NB4 (cell line): ENCODE data around the gene WLS.

Experiments used
- DNase-seq: peaks from one replicate; pipeline ENCODE4 v3.0.0; 2010; ENCODE audit warnings: low read depth
- H3K4me3 ChIP-seq: one replicate; pipeline ENCODE4 v1.5.1; 2011; ENCODE audit warnings: mild to moderate bottlenecking, low read depth, low read length, moderate library complexity
- CTCF ChIP-seq: IDR thresholded peaks from one replicate; pipeline ENCODE4 v1.5.1; 2012; ENCODE audit warnings: low read depth, low read length
- MAX ChIP-seq: IDR thresholded peaks from 2 replicates; pipeline ENCODE4 v1.6.1; 2011; ENCODE audit warnings: low read depth, low read length
- MYC ChIP-seq: IDR thresholded peaks from 2 replicates; pipeline ENCODE4 v1.6.1; 2011; ENCODE audit warnings: low read depth, low read length
- POLR2A ChIP-seq: IDR thresholded peaks from 2 replicates; pipeline ENCODE4 v1.6.1; 2011; ENCODE audit warnings: mild to moderate bottlenecking; ENCODE audit not compliant: insufficient read length; ENCODE audit errors: extremely low read depth

Gene WLS

GRCh38 chr1:68103011-68103545 is 129.2 kb downstream of the WLS start:
- no peak for DNase-seq
- no peak overlapping the region for H3K4me3 ChIP-seq
- TF ChIP-seq CTCF = no peak
- no peak for TF ChIP-seq MYC
- TF ChIP-seq POLR2A = no peak
- no peak for TF ChIP-seq MAX

GRCh38 chr1:68101829-68102228 is 130.5 kb downstream of the WLS start:
- no peak overlapping the region for H3K4me3 ChIP-seq
- DNase-seq = no peak
- TF ChIP-seq POLR2A (no peak), CTCF (no peak), MAX (no peak), MYC (no peak)

- TF ChIP-seq CTCF (no peak), MAX (no peak), MYC (no peak), POLR2A (no peak)
- H3K4me3 ChIP-seq = no peak overlapping the region
- DNase-seq = no peak
These were observed 131.8 kb downstream of the WLS start for GRCh38 chr1:68100571-68100970.

- H3K4me3 ChIP-seq = no peak overlapping the region
- TF ChIP-seq CTCF (no peak), MYC (no peak), MAX (no peak), POLR2A (no peak)
- no peak for DNase-seq
These were observed 138.6 kb downstream of the WLS start for GRCh38 chr1:68093737-68094136.

- DNase-seq = no peak
- TF ChIP-seq MYC (no peak), CTCF (no peak), POLR2A (no peak), MAX (no peak)
- no peak overlapping the region for H3K4me3 ChIP-seq
These were observed 145.1 kb downstream of the WLS start for GRCh38 chr1:68087184-68087583.

GRCh38 chr1:68085752-68086151 is 146.6 kb downstream of the WLS start:
- TF ChIP-seq CTCF = no peak
- TF ChIP-seq POLR2A = no peak
- TF ChIP-seq MYC = no peak
- TF ChIP-seq MAX = no peak
- no peak for DNase-seq
- H3K4me3 ChIP-seq = no peak overlapping the region
